SKM-1 (cell line): ENCODE data around the gene FFAR4.

ENCODE experiments used
- DNase-seq: peaks from one replicate; lab custom pipeline; 2025; ENCODE audit not compliant: unreplicated experiment; lab: John Stamatoyannopoulos, UW

FFAR4 gene

DNA sequence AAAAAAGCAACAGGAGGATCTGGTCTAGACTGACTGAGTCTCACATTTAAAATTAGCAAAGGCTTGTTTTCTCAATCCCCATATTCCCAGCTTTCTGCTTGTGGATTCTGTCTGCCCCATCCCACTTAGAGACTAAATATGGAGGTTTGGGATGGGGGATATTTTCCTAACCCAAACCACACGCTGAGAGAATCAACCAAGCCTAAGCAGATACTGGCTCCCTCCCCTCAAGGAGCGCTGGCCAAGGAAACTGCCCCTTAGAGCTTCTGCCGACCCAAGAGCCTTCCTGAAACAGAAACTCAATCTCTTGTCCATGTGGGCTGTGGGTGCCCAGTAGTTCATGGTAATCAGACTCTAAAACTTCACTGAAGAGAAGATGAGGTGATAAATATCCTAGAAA lies 3.9 kb downstream of the FFAR4 start:
- no peak for DNase-seq

- no peak for DNase-seq
Measured at GRCh38 chr10:93572606-93573005, 6.1 kb downstream of the FFAR4 start.

DNA sequence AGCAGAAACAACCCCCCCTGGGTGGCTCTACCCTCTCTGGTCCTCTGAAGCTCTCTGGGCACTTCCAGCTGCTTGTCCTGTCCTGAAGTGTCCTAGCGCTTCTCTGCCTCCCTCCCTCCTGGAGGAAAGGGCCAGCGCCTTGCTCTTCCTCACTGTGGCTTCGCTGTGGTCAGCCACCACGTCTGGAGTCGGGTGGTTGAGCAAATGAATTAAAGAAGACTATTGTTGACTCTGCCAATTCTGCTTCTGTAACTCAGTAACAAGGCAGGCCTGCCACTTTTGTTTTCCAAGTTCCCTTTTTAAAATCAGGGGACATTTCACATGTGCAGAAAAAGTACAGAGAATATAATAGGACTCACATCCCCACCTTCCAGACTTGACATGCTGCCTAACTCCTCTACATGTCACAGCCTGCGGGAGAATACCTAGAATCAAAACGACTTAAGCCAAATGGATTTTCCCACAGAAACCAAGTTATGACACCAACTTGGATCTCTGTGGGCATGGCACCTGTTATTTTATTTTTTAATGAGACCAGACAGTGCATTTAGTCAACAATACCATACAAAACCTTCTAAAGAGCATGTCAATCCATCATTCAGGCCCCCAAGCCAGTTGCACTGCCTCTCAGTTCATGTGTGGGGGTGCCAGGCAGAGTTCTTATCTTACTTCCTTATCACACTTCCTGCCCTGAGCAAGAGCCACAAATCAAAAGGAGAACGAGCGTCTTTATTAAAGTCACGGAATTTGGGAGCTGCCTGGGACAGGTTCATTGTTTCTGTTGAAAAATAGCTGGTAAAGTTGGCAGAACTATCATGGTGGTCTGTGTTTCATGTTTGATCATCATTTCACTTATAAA lies 6.8 kb downstream of the FFAR4 start:
- peak; percentile 52 for DNase-seq

- no peak for DNase-seq
Measured at GRCh38 chr10:93573924-93574323, 7.5 kb downstream of the FFAR4 start.

DNA sequence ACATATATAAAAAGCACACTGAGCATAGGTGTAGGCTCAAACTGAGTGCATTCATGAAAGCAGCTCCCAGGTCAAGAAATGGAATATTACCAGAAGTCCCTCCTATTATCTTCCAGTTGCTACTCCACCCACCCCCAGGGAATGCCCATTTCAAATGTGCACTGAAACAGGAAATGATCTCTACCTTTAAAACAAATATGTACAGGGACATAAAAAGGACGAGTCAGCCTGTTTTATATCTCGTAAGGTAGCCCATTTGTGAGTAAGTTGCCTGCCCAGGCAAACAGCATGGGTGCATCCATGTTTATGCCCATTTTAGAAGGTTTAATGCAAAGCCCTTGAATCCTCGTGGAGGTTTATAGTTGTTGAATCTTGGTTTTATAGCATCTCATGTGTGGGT lies 10.4 kb downstream of the FFAR4 start:
- no peak for DNase-seq

GRCh38 chr10:93577565-93577964 lies 11.1 kb downstream of the FFAR4 start:
- DNase-seq, result no peak

DNA sequence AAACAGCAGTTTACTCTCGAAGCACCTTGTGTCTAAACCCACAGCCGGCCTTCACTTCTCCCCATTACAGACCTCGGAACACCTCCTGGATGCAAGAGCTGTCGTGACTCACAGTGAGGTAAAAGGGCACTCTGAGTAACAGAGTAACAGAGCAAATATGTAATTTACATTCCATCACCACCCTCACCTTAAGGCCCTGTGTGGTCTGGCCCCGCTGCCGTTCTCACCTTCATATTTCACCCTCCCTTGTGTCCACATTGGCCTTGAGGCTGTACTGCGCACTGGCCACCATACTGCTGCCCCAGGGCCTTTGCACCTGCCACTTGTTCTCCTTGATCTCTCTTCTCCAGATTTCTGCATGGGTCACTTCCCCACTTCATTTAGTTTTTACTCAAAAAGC lies 12.6 kb downstream of the FFAR4 start:
- DNase-seq, result no peak

DNA sequence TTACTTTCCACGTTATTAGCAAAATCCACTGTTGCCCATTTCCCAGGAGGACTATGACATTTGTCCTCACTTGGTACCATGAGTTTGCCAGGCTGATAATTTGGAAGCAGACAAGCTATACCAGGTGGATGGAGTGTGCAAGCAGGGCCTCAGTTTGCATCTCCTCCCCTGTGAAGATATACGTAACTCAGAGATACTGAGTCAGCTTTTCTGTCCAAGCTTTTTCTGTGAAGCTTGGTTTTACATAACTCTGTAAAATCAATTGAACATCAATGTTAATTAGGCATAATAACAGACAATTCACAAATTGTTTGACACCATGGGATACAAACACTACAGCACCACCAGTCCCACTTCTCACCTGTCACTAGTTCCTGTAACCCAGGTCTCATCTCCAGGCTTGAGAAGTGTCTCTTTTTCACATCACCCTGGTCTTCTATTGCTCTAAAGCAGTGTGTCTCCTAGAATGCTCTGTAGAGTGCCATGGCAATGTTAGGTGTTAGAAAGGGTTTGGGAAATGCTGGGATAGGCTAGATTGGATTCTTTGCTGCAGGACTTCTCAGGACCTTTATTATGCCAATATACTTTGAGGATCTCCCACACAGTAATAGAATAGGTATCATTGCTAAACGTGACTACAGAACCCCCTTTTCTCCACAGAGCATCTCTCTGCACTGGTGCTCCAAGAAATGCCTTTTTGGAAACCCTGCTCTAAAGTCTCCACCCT lies 13.7 kb downstream of the FFAR4 start:
- no peak for DNase-seq

GRCh38 chr10:93580828-93581227 lies 14.4 kb downstream of the FFAR4 start:
- DNase-seq, result no peak

GRCh38 chr10:93584445-93584844 lies 18.0 kb downstream of the FFAR4 start:
- DNase-seq, result no peak

DNA sequence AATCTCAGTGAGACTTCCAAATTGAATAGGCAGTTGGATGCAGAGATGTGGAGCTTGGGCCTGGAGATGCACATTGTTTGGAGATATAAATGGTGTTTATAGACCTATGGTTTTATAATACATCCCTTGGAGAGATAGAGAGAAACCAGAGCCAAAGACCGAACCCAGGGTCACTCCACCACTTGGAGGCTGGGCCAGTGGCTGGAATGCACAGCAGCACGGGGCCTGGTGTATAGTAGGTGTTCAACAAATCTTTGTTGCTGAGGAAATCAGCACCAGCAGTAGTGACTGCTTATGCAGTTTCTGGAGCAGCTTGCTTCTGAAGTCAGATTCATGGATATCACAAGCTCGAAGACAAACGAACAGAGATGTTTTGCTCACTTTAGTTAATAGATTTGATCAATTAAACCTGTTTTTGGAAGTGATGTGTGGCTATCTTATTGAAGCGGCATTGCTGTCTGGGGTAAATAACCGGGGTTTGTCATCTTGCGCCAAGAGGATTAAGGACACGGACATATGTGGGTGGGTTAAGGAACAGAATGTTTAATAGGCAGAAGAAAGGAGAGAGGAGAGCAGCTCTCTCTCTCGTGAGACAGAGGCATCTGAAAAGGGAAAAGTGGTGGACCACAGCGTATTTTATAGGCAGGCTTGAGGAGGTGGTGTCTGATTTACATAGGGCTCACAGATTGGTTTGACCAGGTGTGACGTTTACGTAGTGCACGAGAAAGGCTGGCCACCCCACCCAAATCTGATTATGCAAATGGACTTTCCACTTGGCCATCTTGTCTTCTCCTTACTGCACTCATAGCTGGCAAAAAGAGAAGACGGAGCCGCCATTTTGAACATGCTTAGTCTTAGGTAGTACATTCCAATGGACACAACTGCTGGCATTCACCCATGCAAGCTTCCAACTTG lies 23.4 kb downstream of the FFAR4 start:
- DNase-seq, result no peak

DNA sequence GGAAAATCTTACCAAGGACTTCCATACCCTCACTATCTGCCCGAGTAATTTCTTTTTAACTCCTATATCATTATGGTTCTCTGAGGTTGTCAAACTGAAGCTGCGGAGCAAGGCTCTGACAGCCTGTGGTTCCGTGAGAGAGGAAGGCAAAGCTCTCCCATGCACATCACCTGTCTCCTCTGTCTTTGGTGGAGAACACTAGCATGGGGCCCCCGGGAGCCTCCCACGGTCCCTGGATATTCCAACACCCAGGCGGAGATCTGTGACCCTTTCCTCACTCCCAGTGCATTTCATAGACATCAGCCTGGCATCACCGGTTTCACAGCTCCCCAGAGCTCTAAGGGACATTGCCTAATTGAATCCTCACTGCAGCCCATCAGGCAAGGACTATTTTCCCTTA lies 24.2 kb downstream of the FFAR4 start:
- no peak for DNase-seq

- DNase-seq, result no peak
Measured at GRCh38 chr10:93591065-93591808, 24.8 kb downstream of the FFAR4 start.

DNA sequence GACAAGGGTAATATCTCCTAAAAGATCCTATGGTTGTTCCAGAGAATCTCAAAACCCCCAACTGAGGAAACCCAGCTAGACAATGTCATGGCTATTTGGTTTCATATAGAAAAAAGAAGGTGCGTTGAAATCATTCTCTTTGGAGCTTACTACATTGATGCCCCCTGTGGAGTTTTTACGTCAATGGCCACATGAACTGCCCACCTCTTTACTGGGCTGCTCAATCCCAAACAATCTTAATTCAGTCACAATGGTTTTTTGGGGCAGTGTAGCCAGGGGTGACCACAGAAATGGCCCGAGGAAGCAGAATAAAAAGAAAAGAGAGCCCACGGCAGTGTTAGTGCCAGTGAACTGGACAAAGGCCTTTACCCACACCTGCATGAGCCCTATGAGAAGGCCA lies 26.8 kb downstream of the FFAR4 start:
- DNase-seq, result no peak

DNA sequence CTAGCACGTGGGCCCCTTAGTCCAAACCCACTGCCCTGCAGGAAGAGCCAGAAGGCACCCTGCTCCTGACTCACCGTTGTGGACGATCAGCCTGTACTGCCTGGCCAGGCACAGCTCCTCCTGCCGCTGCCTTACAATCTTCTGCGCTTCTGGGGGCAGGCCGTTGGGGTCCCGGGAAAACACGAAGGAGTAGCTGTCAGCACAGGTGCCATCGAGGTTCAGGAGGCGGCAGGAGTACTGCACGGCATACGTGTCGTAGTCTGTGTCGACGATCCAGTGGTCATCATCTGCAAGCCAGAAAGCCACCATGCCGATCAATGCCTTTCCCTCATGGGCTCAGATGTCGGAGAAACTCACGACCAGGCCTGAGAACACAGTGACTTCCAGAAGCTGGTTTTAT lies 27.3 kb downstream of the FFAR4 start:
- DNase-seq, result no peak

GRCh38 chr10:93594518-93594917 lies 28.1 kb downstream of the FFAR4 start:
- DNase-seq, result no peak

DNA sequence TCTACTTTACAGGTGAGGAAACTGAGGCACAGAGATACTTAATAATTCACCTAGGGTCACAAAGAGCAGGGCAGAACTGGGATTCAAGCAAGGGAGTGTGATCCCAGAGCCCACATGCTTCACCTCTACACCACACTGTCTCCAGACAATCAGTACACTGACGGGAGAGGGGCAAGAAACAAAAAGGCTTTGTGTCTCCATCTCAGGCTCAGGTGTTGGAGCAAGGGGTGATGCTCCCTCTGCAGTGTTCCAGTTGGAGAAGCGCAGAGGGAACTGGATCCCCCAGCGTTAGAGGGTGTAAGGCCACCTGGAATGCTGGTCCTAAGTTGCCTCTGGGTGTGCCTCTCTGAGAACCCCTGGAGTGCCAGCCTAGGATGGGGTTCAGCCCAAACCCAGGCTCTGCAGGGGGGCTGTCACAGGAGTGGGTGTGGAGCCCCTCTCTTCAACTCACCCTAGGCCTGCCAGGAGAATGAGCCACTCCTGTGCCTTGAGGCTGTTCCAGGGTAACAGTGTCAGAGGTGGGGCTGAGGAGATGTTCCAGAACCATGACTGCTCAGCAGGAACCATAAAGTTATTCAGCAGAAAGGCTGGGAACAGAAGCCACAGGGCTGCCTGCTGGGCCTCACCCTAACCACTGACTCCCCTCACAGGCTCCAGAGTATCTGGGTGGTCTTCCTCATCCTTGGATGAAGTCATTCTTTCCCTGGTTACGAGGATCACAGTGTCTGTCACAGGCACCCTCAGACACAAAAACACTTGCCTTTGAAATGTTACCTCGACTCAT lies 29.1 kb downstream of the FFAR4 start:
- DNase-seq, result no peak

DNA sequence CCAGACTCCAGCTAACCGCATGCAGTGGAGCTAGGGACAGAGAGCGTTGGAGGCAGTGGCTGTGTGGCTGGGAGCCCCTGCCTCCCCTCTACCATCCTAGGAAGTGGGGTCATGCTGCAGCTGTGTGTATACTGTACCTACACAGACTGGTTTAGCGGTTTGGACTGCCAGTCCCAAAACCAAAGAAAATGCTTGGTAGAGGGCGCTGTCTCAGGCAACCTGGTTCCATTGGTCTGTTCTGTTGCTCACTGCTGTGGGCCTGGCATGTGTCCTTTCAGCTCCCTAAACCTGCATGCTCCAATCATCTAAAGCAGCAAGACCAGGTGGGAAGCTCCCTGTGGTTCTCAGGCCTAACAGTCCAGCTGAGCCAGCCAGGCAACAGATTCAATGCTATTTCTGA lies 30.1 kb downstream of the FFAR4 start:
- DNase-seq, result no peak

GRCh38 chr10:93597075-93597599 lies 30.7 kb downstream of the FFAR4 start:
- no peak for DNase-seq

DNA sequence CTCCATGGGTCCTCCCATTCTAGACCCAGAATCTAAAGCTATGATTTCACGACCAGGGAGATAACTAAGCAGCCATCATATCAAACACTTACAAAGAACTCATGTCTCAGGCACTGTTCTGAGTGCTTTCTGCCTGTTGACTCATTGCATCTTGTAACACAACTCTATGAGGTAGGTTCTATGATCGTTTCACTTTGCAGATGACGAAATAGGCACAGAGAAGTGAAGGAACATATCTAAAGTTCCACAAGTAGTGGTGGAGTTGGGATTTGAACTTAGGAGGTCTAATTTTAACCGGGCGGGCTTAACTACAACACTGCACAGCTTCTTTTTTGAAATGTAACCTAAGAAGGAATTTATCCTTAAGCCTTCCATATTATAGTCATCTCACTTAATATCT lies 31.7 kb downstream of the FFAR4 start:
- DNase-seq, result no peak
